Pulmonary artery endothelial cell (primary cell): ENCODE data around the gene PPOX. TPM values are rescaled to one million over a fixed set of nuclear protein-coding genes. Genes with fewer than 3 reads are reported as not detected.
A peak's percentile ranks its signal among the peaks of the same experiment; 100 is the strongest.

Experiments used
- DNase-seq: peaks from one replicate; pipeline ENCODE4 v3.0.0-alpha.2; 2011; ENCODE audit warnings: low read depth, low spot score
- total RNA-seq: library from RNA; depleted of rRNA; stranded (reverse); fragments of >200 nt; gene quantifications from 2 replicates; pipeline ENCODE4 v1.2.3, GENCODE V29; 2014

Gene PPOX
- total RNA-seq, 1 donor from 2014 or later: 19.1 TPM

DNA sequence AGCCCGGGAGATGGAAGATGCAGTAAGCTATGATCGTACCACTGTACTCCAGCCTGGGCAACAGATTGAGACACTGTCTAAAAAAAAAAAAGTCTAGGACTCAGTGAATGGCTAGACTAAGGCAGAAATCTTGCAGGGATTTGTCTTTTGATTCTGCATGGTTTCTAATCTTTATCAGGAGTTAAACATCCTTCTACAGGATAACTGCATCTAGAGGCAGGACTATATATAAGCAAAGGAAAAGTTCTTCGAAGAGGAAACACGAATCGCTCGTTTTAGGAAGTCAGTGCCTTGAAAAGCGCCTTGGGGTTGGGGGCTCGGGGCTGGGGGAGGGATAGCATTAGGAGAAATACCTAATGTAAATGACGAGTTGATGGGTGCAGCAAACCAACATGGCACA, 13.1 kb upstream of the PPOX start:
- no peak for DNase-seq

DNA sequence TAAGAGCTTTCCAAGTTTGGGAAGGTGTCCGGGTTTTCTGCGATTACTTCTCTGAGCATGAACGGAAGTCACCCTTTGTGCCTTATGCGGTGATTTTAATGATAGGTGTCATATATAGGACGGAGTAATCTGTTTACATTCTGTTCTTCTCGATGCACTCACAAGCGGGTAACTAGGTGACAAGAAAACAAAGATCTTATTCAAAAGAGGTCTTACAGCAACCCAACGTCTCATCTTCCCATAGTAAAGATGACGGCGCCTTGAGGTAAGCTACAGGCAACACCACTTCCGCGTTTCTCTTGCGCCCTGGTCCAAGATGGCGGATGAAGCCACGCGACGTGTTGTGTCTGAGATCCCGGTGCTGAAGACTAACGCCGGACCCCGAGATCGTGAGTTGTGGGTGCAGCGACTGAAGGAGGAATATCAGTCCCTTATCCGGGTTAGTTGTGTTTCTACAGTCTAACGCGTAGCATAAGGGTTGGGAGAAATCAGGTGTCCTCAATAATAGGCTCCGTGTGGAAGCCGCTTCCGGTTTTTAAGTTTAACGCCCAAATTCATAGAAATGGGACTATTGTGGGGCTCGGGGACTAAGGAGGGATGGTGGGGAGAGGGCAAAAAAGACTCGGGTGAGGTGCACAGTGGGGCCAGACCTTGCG, 12.4 kb upstream of the PPOX start, which contains the start of gene UFC1:
Gene UFC1 (plus strand): TSS at position 297 of the 656 bp plus-strand sequence. CDS start 20 bp downstream, at position 317.
- peak; percentile 78 for DNase-seq

DNA sequence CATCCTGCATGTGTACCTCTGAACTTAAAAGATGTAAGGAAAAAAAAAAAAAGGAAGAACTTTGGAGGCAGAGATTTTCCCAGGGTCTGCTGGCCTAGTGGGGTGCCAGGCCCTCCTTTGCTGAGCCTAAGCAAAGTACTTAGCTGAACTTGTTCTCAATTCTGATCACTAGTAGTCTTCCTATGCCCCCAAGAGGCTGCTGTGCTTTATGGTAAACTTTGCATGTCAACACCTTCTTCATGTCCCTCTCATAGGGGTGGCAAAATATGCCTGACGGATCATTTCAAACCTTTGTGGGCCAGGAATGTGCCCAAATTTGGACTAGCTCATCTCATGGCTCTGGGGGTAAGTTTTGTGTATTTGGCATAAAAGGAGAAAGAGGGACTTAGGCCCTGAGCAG, 8.4 kb upstream of the PPOX start:
- no peak for DNase-seq

DNA sequence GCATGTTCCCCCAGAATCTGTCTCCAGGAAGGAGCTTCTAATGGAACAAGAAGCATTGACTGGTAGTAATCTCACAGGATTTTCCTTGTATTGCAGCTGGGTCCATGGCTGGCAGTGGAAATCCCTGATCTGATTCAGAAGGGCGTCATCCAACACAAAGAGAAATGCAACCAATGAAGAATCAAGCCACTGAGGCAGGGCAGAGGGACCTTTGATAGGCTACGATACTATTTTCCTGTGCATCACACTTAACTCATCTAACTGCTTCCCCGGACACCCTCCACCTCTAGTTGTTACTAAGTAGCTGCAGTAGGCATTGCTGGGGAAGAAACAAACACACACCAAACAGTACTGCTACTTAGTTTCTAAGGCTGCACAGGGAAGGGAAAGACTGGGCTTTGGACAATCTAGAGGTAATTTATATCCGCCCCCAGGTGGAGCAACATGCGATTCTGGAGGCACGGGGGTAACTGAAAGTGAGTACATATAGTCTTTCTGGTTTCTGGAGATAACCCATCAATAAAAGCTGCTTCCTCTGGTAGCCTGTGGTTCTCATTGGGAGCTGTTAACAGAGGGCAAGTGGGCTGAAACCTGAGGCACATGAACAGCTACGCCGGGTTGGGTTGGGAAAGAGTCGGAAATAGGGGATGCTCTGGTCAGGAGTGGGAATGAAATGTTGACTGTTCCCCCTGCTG, 7.8 kb upstream of the PPOX start:
- no peak for DNase-seq

DNA sequence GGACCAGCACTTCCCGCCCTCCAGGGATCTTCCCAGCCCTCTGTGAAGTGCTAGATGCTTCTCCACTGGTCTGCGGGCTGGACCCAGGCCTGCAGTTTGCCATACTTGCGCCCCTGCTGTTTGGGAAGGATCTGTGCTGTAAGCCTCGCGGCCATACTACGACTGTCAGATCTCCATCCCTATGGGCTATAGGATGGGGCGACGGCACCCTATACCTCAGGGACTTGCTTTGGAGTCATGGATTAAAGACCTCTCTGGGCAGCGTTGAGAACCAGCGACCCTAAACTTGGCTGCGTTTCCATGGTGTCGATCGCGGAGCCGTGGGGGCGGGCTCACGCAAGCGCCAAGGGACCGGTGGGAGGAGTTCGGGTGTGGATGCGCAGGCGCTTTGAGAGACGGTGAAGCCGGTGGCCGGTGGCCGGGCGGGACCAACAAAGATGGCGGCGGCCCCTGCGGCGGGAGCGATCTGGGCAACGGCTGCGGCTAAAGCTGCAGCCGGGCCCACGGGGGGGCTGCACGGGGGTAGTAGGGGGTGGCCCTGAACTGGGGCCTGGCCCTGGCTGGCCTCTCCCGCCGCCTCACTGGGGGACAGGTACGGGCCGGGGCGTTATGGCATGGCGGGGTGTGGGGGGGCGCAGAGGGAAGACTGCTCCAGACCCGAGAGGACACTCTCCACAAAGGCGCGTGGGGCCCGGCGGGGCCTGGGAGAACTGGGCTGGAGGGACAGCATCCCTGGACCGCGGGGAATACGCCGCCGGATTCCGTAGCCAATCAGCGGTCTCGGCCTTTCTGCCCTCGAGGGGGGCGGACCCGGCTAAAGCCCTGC, 6.9 kb upstream of the PPOX start, which contains the start of gene USP21:
Gene USP21 (plus strand): TSS at position 414 of the 826 bp plus-strand sequence. CDS start 1,141 bp downstream, outside the sequence.
- peak; percentile 71 for DNase-seq

DNA sequence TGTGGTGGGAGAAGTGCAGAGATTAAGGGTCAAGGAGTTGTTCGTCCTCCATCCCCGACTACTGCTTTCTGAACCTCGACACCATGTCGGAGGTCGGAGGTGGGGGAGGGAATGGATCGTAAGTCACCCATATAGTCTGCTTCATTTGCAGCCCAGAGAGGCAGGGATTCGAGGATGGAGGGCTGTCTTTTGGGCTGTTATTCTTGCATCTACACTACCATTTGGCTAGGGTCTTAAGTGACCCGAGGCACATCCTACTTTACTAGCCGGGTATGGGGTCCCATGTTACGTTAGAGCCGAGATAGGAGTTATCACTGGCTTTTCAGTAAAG, 6.3 kb upstream of the PPOX start:
- DNase-seq: no peak

DNA sequence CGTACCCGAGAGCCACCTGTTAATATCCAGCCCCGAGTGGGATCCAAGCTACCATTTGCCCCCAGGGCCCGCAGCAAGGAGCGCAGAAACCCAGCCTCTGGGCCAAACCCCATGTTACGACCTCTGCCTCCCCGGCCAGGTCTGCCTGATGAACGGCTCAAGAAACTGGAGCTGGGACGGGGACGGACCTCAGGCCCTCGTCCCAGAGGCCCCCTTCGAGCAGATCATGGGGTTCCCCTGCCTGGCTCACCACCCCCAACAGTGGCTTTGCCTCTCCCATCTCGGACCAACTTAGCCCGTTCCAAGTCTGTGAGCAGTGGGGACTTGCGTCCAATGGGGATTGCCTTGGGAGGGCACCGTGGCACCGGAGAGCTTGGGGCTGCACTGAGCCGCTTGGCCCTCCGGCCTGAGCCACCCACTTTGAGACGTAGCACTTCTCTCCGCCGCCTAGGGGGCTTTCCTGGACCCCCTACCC, 5.5 kb upstream of the PPOX start:
- DNase-seq: no peak

DNA sequence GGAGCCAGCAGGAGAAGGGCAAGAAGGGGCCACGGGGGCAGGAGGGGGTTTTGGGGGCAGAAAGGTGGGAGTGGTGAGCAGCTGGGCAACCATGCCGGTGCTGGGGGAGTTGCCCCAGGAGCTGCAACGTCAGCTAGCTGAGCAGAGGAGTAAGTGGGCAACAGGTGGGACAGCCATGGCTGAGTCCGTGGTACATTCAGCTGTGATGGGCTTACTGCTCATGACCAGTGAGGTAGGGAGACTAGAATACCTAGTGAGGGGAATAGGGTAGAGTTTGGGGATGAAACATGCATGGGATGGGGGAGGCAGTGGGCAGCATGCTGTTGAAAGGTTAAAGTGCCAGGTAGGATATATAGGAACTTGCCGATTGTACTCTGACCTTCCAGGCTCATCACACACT, 4.6 kb upstream of the PPOX start:
- no peak for DNase-seq

DNA sequence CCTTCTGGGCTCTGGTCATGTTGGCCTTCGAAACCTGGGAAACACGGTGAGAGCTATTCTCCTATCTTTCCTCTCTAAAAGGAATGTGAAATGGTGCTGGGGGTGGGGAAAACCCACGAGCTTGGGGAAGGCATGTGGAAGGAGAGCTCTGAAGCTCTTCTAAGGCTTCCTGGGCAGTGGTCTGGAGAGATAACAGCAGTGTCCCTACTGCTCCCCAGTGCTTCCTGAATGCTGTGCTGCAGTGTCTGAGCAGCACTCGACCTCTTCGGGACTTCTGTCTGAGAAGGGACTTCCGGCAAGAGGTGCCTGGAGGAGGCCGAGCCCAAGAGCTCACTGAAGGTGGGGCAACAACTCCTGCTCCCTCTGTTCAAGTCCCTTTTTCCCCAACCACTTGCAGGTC, 4.2 kb upstream of the PPOX start:
- no peak for DNase-seq

DNA sequence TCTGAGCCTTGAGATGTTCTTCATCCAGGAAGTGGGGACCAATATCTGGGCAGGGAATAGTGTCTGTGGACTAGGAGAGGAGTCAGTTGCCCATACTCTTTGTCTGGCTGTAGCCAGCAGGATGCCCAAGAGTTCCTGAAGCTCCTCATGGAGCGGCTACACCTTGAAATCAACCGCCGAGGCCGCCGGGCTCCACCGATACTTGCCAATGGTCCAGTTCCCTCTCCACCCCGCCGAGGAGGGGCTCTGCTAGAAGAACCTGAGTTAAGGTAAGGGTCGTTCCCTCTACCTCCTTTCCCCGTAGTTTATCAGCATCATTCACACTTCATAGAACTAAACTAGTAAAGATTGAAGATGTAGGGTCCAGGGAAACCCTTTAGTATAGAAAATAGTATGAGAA, 3.4 kb upstream of the PPOX start:
- DNase-seq: no peak

DNA sequence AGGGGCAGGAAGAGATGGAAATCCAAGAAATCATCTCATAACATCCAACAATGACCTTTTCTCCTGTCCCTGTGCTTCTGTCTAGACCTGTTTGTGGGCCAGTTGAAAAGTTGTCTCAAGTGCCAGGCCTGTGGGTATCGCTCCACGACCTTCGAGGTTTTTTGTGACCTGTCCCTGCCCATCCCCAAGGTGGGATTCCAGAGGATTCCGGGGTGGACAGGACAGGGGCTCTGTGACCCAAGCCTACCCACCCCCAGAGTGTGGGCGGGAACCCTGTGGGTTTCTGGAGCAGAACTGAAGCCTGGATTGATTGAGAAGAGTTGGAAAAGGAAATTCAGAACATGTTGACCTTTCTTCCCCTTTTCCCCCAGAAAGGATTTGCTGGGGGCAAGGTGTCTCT, 2.4 kb upstream of the PPOX start:
- no peak for DNase-seq

DNA sequence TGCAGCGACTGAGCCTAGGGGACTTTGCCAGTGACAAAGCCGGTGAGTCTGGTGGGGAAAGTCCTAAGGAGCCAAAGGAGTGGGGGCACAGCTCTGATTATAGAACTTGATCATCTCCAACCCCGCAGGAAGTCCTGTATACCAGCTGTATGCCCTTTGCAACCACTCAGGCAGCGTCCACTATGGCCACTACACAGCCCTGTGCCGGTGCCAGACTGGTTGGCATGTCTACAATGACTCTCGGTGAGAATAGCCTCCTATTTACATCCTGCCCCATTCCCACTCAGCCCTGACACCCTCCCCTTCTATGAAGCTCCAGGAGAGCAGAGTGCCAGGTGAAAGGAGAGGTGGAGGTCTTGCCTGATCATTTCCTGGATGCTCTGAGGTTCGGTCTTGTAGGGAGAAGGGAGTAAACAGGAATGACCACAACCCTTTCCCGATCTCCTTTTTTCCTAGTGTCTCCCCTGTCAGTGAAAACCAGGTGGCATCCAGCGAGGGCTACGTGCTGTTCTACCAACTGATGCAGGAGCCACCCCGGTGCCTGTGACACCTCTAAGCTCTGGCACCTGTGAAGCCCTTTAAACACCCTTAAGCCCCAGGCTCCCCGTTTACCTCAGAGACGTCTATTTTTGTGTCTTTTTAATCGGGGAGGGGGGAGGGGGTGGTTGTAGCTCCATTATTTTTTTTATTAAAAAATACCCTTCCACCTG, 1.2 kb upstream of the PPOX start:
- DNase-seq: no peak

DNA sequence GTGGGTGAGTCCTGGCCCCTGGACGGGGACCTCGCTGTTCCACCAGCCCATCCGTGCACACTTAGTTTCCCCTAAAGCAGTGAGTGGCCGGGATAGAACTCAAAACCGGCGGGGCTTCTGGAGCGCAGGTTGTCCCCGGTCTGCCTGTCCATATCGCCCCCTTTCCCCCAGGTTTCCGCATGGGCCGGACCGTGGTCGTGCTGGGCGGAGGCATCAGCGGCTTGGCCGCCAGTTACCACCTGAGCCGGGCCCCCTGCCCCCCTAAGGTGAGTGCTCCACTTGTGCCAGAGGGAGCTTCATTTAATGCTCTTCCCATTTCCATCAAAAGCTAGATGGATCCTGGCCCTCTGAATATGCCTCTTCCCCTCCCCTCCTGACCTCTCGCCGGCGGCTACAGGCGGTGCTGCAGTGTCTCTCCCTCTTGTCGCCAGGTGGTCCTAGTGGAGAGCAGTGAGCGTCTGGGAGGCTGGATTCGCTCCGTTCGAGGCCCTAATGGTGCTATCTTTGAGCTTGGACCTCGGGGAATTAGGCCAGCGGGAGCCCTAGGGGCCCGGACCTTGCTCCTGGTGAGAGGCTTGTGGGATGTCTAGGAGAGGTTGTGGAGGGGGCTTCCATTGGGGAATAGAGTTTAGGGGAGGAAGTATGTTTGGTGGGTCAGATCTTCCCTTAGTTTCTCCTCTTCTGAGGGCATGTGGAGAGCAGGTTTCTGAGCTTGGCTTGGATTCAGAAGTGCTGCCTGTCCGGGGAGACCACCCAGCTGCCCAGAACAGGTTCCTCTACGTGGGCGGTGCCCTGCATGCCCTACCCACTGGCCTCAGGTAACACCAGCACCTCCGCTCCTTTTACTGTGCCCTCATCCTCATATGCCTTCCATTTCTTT, 683 bp downstream of the PPOX start:
- no peak for DNase-seq

DNA sequence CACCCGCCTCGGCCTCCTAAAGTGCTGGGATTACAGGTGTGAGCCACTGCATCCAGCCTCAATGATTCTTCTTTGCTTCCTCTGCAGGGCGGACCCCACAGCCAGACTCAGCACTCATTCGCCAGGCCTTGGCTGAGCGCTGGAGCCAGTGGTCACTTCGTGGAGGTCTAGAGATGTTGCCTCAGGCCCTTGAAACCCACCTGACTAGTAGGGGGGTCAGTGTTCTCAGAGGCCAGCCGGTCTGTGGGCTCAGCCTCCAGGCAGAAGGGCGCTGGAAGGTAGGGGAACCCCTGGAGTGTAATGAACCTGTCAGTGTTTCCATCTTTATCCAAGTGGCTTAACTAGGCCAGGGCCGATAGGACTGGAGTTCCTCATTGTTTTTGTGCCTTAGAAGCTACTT, 2.7 kb downstream of the PPOX start:
- no peak for DNase-seq

DNA sequence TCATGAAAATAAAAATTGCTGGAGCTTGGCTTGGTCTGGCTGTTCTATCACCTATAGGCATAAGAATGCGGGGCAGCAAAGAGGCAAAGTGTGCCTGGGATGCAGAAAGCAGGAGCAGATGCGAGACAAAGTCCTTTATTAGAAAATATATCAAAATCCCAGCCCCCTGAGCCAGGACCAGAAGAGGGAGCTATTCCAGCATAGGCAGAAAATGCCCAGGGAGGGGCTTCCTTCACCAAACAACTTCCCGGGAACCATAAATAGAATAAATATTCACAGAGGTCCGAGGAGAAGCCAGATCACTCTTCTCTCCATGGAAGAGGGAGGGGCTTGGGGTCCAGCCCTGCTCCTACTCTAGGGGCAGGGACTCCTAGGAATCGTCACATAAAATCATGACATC, 5.0 kb downstream of the PPOX start:
- DNase-seq: no peak

DNA sequence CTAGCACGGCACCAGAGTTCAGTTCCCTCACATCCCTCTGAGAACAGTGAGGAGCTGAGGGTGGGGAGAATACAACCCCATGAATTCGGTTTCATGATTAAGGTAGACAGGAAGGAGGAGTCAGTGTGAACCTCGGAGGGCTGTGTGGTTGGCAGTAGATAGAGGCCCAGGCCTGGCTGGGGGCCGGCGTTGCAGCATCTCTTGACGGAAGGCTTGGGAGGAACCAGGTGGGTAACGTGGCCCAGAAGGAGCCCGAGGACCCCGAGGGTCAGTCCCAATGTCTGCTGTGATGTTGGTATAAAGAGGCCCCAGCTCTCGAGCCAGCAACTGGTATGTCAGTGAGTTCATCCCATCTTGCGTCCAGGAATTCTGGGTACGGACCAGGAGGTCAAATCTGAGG, 5.5 kb downstream of the PPOX start:
- DNase-seq: no peak

DNA sequence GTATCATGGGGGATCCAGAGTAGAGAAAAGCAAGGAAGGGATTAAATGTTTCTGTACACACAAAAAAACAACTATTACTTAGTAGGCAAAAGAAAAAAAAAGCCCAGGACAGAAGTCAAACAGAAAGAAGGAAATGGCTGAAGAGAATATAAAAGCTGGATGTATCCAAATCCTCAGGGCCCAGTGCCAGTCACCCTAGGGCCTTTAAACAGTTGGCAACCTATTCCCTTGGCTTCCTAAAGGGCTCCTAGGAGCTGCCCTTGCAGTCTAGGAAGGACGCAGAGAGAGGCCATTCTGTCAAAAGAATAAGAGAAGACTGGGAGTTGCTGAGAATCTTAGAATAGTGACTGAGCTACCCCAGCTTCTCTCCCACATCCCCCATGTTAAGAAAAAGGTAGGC, 6.1 kb downstream of the PPOX start:
- no peak for DNase-seq

DNA sequence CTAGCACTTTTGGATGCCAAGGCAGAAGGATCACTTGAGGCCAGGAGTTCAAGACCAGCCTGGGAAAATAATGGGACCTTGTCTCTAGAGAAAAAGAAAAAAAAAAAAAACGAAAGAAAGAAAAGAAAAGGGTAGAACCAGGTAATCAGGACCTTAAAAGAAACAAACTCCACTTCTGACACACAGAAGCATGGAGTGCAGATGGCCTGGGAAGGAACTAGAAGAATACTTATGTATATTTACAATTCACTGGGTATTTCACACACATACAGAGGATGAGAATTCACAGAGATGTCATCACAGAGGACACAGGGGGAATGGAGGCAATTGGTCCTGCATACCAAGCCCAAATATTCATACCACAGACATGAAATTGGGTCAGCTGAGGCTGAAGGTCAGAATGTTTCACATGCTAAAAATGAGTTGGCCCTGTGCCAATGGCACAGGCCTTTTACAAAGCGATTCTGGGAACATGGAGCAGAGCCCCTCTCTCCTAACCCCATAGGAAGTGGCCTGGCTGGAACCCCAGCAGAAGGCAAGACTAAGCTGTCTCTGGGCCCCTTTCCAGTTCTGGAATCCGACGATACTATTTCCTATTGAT, 6.7 kb downstream of the PPOX start:
- no peak for DNase-seq

DNA sequence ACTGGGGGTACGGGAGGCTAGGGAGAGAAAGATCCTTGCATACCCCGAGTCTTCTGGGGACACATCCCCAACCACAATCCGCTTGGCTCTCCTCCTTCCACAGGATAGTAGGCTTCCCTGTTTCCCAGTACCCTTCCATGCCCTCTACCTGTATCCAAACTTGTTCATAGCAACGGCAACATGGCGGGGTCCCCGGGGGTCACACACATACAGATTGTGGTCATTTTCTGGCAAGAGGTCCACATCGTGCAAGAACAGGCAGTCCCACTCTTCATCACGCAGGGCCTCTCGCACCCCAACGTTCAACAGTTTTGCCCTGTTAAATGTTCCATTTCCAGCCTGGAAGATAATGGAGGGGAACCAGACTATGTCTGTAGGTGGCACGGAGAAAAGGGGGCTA, 7.5 kb downstream of the PPOX start:
- no peak for DNase-seq

DNA sequence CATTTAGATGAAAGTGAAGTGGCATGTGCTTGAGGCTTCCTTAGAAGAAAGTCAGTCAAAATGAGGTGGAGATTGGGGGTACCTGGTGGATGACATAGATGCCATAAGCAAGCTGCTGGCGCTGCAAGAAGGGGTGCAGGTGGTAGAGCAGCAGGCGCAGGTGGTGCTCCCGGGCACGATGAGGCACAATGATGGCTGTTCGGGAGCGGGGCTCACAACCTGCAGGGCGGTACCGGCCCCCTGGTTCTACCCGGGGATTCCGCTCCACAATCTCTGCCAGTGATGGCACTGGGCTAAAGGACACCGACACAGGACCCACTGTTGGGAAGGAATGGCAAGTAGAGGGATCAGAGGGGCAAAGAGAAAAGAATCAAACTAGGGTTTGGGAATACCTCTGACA, 8.7 kb downstream of the PPOX start:
- no peak for DNase-seq
